ENCODE results near the gene CLIC3.

- TF ChIP-seq POLR2A (IDR thresholded peaks at IDR 0.05) (no peak), CTCF (IDR thresholded peaks at IDR 0.05) (peak in 4 of 6 experiments; percentile 22 to 40 (median 37))
Observed at GRCh38 chr9:136947955-136948510, 48.3 kb downstream of the CLIC3 start.
